Stimulated activated CD4-positive, alpha-beta T cell treated with anti-CD3 and anti-CD28 coated beads, TNF-alpha, amount 100 ng/mL, for 24 hours (primary cell): Measurements from ENCODE around the gene FBXO5.
"Not testable (repeated sequence)": the region's sequence is repeated elsewhere in the genome, so short reads cannot be mapped to it uniquely, and the experiment has no call there.

ENCODE experiments used
- DNase-seq, 3 experiments: peaks; one replicate each; pipeline ENCODE4 v3.0.0-alpha.2; 2020; ENCODE audit warnings: low read depth in 3 of 3

Gene FBXO5

GRCh38 chr6:152993431-152993830 is 10.6 kb upstream of the FBXO5 start:
- no peak for DNase-seq

- DNase-seq = no peak
Measured at GRCh38 chr6:152986978-152987377, 4.1 kb upstream of the FBXO5 start.

- DNase-seq = not testable (repeated sequence)
Measured at GRCh38 chr6:152985300-152985699, 2.5 kb upstream of the FBXO5 start.

- DNase-seq = no peak
Measured at GRCh38 chr6:152984513-152984872, 1.7 kb upstream of the FBXO5 start.

- DNase-seq = peak; percentile 57 to 93 (median 92)
Measured at GRCh38 chr6:152983637-152984512, 1.0 kb upstream of the FBXO5 start.

- peak in 1 of 3 experiments; percentile 35 for DNase-seq
Measured at GRCh38 chr6:152981989-152982903, 595 bp downstream of the FBXO5 start.

- no peak for DNase-seq
Measured at GRCh38 chr6:152981219-152981618, 1.6 kb downstream of the FBXO5 start.

GRCh38 chr6:152980656-152981055 is 2.2 kb downstream of the FBXO5 start:
- DNase-seq = no peak

- no peak for DNase-seq
Measured at GRCh38 chr6:152979116-152979515, 3.7 kb downstream of the FBXO5 start.

- DNase-seq = no peak
Measured at GRCh38 chr6:152978058-152978457, 4.8 kb downstream of the FBXO5 start.

GRCh38 chr6:152977556-152977955 is 5.3 kb downstream of the FBXO5 start:
- no peak for DNase-seq

GRCh38 chr6:152976749-152977148 is 6.1 kb downstream of the FBXO5 start:
- no peak for DNase-seq

GRCh38 chr6:152975204-152975915 is 7.5 kb downstream of the FBXO5 start:
- DNase-seq = no peak

GRCh38 chr6:152973916-152974315 is 8.9 kb downstream of the FBXO5 start:
- DNase-seq = no peak

- no peak for DNase-seq
Measured at GRCh38 chr6:152969688-152970418, 13.0 kb downstream of the FBXO5 start.

- not testable (repeated sequence) for DNase-seq
Measured at GRCh38 chr6:152966168-152966894, 16.5 kb downstream of the FBXO5 start.

GRCh38 chr6:152959333-152959732 is 23.5 kb downstream of the FBXO5 start:
- no peak for DNase-seq

- no peak for DNase-seq
Measured at GRCh38 chr6:152957796-152958195, 25.0 kb downstream of the FBXO5 start.

- DNase-seq = no peak
Measured at GRCh38 chr6:152954443-152954842, 28.4 kb downstream of the FBXO5 start.

GRCh38 chr6:152952866-152953509 is 29.9 kb downstream of the FBXO5 start:
- no peak for DNase-seq
